ENCODE data around the gene OLFM1.

OLFM1 gene

DNA sequence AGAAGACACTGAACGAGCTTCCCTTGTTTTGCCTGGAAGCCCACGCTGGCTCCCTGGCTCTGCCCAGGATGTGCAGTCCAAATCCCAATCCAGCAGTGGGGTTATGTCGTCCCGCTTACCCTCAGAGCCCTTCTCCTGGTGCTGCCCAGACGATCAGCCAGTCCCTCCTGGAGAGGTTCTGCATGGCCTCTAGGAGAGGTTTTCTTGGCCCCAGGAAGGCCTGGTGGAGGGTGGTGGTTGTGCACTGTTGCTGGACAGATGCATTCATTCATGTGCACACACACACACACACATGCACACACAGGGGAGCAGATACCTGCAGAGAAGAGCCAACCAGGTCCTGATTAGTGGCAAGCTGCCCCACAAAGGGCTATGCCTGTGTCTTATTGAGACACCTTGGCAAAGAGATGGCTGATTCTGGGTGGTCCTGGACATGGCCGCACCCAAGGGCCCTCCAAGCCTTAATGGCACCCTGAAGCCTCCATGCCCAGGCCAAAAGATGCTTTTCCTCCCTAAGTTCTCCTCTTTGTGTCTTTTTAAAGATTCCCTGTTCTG is 10.5 kb upstream of the OLFM1 start:
- DNase-seq (ENCODE audit: low spot score), result no peak

DNA sequence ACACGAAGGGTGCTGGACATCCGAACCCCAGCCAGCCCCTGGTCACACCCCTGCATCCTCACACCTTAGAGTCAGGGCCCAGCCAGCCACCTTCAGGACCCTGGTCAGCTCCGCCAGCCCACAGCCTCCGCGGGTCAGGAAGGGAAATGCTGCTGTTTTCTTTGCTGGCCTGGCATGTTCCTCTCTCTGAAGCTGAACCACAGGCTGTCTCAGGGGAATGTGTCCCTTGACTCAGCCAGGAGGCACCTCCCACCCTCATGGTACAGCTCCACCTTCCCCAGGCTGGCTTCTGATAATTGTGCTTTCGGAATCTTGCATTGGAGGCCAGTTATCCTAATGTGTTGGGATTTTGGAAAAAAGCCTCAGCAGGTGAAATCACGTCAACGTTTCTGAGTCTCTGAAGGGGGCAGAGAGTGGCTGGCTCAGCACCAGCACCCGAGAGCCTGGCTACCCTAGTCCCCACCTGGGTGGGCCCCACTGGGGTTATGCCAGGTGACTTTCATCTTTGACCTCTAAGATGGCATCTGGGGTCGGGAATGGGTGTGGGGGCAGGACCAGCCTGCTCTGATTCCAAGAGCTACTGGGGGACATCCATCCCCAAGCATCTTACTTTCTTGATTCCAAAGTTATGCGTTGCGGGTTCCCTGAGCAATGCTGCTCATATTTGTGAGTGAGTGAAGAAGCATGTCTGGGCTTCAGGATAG is 9.8 kb upstream of the OLFM1 start:
- DNase-seq (ENCODE audit: low spot score), result peak; percentile 6

DNA sequence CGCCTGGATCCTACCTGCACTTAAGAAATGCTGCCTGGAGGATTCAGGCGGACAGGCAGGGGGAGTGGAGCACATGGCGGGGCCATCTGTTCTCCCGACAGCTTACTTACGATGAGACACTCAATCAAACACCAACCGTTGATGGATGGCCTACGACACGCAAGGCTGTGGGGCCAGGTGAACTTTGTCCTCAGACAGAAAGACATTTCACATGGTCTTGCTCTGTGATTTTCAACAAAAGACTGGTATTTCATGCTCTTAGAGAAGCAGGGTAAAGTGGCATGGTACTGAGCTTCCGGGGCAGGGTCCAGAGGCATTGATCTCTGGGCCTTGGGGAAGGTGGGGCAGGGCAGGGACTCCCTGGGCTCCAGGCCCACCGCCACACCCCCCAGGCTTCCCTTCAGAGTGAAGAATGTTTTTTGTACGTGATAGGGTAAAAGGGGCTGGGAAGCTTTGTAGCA is 9.1 kb upstream of the OLFM1 start:
- DNase-seq (ENCODE audit: low spot score), result no peak

DNA sequence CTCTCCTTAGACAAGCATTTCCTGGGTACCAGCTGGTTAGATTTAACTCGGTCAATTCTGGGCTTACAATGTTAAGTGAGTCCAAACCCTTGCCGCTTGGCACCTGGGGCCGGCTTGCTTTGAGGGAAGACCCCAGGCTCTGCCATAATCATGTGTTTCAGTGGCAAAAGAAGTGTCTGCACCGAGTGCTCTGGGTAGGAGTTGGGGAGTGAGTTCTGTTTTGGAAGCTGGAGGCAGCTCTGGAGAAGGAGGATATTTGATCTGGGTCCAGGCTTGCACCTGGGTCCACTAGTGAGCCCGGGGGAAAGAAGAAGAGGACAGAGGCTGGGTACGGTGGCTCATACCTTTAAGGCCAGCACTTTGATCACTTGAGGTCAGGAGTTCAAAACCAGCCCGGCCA is 8.4 kb upstream of the OLFM1 start:
- DNase-seq (ENCODE audit: low spot score), result no peak

DNA sequence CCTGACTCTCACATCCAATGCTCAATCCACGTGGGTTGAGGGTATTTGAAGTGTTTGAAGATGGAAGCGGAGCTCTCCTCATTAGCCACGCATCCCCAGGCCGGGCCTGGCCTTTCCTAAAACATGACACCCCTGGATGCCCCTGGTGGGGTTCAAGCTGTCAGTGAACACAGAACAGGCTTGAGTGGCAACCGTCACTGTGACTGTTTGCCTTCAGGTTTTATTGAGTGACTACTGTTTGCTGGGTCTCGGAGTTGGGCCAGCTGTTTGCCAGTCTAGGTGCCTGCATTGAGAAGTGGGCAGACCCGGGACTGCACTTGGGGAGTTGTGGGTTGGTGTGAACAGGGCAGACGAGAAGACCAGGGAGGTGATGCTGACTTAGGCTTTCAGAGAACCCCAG is 7.8 kb upstream of the OLFM1 start:
- no peak for DNase-seq (ENCODE audit: low spot score)

DNA sequence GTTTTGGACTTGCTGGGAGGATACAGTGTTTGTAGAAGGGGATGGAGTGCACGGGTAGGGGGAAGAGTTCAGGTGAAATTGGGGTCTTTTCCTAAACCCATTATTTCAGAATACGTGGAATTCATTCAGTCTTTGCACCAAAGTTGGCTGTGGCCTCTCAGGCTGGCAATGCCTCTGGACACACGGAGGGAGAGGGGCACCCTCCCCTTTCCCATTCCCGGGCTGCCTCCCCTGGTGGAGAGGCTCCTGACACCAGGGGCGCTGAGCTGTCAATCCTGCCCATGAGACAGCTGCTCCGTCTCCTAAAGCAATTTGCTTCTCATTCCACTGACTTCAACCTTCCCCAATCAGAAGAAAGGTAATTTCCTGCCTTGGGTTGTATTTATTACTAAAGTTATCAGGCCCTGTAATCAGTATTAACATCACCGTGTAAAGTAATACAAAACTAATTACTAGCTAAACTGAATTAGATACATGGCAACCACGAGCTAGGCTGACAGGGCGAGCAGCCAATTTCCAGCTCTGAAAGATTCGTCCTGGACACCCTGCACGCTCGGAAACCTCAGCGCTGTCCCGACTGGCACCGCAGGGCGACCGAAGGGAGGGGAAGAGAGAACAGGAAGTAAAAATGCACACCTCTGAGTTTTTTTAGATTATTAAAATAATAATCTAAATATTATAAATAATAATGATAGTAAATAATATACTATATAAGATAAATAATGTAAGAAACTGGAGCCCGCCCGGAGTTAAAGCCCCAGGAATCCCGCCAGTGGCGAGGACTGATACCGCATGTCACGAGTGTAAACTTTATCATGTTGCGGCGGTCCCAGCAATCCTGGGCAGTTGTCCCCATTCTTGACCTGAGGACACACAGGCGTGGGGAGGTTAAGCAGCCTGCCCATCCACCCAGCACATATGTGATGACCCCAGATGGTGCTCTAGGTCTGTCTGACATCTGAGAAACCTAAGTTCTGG is 6.9 kb upstream of the OLFM1 start:
- DNase-seq (ENCODE audit: low spot score), result no peak

DNA sequence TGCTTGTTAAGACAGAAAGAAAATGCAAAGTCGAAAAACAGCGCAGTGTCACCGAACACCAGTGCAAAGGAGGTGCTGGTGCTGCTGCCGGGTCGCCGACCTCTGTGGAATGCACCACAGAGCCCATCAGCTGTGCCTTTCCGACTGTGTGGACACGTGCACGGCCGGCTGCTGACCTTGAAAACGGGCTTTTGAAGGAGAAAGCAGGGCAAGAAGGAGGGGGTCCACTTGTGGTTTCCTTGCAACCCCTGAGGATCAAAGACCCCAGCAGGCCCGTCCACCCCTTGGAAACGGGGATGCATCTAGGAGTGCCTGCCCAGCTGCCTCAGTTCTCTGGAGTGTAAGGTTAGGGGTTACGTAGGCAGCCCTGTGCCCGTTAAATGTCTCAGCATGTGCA is 6.2 kb upstream of the OLFM1 start:
- DNase-seq (ENCODE audit: low spot score), result no peak

DNA sequence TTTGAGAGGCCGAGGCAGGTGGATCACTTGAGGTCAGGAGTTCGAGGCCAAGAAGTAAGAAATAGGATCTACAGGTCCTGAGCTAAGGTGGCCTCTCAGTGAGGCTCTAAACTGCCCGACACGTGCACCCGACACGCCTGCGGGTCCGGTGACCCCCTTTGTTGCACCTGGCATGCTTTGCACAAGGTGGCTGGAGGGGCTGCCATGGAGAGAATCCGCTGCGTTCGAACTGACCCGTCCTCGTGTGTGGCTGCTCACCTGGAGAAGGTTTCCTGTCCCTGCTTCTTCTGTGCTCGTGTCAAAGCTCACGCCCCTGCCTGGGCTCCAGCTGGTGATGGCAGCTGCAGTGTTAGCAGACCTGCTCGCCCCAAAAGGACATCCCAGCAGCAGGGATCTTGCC is 5.7 kb upstream of the OLFM1 start:
- no peak for DNase-seq (ENCODE audit: low spot score)

DNA sequence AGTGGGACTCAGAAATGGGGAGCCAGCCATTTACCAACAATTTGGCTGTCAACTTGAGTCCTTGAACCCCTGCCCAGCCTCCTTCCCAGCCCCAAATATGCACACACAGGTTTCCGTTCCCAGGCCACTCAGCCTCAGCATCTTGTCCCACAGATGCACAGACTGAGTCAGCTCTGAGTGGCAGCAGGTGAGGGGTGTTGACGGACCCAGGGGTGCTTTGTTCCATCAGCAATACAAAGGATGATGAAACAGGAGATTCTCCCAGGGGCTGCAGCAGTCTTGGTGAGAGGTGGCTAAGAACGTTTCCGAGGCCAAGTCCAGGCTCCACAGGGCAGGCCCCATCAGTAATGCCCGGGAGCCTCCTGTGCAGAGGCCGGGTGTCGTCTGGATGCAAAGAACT is 4.9 kb upstream of the OLFM1 start:
- no peak for DNase-seq (ENCODE audit: low spot score)

DNA sequence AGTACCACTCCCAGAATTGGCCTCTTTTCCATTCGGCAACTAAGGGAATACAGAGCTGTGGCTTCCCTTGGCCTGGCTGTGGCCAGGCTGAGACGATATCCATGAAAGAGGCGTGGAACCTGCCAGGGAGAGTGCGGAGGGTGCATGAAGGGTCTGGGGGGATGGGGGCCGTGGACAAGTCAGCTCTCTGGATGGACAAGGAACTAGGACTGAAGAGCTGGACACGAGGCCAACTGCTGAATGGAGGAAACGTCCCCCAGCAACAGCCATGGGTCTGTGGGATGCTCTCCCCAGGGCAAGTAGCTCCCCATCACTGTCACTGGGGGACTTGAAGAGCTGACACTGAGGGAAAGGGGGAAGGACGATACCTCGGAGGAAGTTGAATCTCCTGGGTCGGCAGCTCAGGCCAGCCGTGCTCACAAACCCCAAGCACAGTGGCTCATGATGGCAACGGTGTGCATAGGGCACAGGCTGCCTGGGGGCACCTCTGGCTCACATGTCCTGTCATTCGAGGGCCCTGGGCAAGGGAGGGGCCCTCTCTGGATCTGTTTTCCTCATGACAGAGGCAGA is 4.1 kb upstream of the OLFM1 start:
- DNase-seq (ENCODE audit: low spot score), result no peak

DNA sequence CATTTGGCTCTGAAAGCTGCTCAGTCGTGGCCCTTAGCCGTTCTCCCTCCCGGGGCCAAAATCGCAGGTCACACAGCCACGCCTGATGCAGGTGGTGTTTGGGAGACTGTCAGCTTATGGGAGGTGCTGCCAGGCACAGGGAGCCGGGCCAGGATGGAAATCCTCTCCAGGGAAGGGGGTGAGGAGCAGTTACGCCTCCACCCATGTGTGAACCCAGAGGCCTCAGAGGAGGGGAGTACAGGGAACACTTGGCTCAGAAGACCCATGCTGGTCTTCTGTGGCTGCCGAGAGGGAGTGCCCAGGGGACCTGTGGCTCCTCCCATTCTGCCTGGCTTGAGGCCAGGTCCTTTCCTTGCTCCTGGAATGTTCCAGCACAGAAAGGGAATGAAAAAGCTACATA is 3.6 kb upstream of the OLFM1 start:
- no peak for DNase-seq (ENCODE audit: low spot score)

DNA sequence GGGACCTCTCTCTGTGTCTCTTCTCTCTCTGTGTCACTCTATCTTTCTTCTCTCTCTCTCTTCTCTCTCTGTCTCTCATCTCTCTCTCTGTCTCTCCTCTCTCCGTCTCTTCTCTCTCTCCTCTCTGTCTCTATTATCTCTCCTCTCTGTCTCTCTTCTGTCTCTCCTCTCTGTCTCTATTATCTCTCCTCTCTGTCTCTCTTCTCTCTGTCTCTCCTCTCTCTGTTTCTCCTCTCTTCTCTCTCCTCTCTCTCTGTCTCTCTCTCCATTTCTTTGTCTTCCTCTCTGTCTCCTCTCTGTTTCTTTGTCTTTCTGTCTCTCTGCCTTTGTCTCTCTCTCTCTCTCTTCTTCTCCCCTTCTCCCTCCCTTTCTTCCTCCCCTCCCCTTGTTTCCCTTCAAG is 3.2 kb upstream of the OLFM1 start:
- DNase-seq (ENCODE audit: low spot score), result no peak

DNA sequence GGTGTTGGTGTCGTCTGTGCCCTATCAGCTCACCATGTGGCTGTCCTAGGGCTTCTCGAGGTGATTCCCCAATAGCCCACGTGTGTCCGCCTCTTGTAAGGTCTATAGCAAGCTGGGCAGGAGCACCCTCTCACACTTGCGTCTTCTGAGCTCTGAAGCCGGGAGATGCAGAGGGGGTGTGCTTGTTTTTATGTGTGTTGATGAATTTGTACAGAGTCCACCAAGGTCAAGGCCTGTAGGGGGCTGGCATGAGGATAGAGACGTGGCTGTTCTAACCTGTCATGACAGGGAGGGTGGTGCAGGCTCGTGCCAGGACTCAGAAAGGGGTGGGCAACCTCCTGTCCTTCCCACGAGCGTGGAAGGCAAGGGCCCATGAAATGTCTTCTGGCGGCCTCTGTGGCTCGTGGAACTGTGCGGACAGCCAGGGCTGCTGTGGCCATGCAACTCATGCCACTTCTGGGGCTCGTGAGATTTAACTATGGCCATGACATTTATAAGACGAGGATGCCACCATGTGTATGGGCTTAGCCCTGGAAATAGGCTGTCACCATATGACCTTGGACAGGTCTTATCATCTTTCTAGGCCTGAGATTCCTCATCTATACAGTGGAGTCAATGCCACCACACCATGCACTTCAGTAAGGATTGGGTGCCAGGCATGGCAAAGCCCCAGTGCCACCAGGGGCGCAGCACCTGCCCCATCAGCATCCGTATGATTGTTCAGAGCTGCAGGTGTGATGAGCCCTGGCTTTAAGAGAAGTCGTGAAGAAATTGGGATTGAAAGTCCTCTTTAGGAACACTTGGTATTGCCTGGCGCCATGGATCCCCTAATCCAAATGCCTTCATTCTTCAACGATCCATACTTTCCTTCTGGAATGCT is 2.3 kb upstream of the OLFM1 start:
- DNase-seq (ENCODE audit: low spot score), result no peak

DNA sequence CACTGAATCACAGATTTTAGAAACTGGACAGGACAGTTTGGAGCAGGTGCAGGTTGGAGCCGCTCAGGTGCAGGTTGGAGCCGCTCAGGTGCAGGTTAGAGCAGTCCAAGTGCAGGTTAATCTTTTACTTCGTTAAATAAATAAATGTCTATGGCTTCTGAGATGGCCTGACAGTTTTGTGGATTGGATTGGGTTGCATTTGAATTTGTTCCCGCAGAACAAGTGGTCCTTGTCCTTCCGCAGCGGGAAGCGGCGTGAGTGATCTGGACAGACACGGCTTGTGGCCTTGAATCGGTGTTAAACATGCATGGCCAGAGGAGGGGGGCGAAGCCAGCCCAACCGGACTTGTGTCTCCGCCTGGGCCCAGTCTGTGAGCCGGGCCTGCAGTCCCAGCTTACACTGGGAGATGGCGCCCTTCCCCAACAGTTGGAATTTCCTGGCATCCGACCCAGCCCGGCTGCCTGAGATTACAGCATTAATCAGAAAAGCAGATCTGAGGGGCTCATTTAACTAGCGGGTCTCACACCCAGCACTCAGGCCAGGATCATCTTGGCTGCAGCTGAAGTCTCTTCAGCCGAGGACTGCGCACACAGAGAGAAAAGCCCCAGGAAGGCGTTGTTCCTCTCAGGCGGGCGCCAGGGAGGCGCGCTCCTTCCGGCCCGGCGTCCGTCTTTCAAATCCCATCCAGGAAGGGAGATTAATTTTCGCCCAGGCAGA is 1.5 kb upstream of the OLFM1 start:
- peak; percentile 65 for DNase-seq (ENCODE audit: low spot score)

DNA sequence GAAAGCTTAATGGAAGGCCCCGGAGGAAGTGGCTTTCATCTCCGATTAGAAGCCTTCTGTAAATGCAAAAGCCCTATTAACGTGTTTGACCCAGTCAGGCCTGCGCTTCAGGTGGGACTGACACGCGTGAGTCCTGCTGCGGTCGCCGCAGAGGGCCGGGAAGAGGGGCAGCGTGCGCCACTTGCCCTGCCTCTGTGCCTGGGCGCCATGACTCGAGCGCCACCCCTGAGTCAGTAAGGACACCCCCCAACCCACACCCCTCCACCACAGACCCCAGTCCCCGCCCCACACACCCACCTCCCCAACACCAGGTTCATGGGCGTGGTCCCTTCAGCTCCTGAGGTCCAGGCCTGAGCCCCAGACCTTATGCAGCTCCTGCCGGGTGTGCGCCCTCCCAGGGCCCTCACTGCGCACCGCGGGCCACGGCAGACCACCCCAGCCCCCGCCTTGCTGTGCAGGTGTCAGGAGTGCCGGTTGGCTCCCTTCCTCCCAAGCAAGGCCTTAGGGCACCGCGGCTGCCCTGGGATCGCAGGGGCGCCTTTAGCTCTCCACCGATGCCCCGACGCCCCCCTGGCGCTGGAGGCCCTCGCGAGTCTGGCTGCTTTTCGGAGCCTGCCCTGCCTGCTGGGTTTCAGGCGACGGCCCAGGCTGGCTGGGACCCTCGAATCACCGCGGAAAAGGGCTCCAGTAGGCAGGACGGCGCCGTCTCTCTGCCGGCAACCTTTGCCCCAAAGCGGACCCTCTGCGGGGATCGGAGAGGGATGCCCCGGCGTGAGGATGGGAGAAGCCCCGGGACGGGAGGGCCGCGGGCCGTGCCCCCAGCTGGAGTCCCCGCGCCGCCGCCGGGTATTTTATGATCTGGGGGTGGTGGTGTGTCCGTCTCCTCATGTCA is 625 bp upstream of the OLFM1 start:
- no peak for DNase-seq (ENCODE audit: low spot score)

DNA sequence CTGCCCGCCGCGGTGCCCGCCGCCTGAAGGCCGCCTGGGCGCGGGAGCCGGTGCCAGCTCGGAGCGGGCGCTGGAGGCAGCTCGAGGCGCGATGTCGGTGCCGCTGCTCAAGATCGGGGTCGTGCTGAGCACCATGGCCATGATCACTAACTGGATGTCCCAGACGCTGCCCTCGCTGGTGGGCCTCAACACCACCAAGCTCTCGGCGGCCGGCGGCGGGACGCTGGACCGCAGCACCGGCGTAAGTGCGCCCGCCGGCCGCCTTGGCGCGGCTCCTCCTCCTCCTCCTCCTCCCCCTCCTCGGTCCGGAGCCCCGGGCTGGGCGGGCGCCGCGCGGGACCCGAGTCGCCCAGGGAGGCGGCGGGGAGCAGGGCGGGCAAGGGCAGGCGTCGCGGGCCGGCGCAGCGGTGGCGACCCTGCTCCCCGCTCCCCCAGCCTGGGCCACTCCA is 455 bp downstream of the OLFM1 start:
- no peak for DNase-seq (ENCODE audit: low spot score)

DNA sequence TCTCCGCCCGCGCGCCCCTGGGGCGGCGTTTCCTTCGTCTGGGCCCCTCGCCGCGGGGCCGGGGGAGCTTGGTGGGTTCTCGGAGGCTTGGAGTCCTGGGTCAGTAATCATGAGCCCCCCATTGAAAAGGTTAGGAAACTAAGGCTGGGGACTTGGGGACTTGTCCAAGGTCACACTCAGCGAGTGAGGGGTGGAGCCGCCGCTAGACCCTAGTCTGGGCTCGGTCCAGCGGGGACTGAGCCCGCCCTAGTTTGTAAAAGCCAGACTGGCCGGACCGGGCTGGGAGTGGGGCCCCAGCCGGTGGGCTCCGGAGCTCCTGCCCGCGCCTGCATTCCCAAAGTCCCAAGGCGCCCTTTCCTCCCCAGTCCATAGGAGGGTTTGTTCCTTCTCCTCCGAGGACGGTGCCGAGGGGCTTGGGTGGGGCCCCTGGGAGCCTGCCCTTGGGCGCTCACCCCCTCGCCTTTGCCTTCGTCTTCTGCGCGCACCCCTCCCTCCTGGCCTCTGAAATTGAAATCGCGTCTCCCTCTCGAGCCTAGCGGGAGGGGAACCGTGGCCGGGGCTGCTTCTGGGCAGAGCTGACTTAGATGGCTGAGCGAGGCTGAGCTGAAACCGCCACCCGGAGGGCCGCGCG is 995 bp downstream of the OLFM1 start:
- DNase-seq (ENCODE audit: low spot score), result no peak

DNA sequence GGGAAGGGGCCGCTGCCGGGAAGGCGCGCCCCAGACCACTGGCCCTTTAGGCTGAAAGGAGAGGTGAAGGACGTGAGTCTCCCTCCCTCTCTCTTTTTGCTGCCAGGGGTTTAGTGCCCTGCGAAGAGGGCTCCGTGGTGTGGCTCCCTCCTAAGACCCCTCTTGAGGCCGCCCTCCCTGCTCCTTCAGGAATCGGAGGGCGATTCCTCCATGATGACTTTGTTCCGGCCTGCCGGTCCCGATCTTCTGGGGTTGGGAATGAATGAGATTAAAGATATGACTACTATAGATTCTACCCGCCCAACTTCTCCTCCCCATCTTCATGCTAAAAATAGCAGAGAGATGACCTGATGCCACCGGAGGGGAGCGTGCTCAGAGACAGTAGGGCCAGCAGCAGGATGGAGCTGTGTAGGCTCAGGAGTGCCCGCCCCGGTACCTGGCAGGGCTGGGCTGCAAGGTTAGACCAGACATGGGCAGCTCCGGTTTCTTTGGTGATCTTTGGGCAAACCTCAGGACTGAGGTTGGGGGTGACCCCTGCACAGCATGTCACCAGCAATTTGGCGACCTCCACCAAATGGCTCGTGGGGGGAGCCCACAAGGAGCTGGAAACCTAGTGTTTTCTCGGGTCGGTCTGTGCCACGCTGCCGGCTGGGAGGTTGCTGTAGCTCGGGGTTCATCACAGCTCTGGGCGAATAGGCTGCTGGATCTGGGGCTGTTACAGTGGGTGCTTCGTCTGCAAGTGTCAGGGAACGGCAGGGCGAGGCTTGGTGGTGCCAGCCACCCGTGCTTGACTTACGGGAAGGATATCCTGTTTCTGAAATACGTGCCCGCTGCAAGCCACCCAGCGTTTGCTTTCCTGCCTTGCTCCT is 1.7 kb downstream of the OLFM1 start:
- no peak for DNase-seq (ENCODE audit: low spot score)

Data from kidney tubule cell (primary cell).